Measurements from ENCODE around the gene EHD1.

EHD1 gene

DNA sequence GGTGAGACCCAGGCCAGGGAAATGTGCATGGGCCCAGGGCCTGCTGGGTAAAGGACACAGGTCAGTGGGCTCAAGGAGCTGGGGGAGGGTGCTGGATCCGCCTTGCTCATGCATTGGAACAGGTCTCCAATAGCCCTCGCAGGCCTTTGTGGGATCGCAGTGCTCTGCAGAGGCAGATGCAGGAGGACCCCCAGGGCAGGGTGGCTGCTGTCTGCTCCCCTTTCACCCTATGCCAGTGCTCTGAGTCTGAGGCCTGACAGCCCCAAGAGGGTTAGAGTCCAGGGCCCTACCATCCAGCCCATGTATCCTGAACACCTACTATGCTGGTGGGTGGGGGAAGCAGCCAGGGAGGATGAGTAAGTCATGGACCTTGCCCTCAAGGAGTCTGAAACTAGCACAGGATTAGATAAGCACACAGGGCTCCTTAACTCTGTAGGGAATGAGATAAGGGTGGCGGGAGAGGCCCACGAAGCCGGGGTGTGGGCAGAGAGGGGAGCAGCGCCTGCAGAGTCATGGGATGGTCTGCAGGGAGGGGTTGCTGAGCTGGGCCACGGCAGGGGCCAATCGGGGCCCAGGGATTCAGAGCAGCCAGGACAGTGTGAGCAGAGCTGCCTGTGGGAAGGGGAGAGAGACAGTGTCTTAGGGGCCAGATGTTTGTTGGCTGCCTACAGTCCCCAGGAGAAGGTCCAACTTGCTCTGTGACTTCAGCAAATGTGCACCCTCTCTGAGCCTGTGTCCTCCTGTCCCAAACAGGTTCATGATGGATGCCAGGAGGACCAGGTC lies 10.5 kb upstream of the EHD1 start:
- no peak for DNase-seq

DNA sequence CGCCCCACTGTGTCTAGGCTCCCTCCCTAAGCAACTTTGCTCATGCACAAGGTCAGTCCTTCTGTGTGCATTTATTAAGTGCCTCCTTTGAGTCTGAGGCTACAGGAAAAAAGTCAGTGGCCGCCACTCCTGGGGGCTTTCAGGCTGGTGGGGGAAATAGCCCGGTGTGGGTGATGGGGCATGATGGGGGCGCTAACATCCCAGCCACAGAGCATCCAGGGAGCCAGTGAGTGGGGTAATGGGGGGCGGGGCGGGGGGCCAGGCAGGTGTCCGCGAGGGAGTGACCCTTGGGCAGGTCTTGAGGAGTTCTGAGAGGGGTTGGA lies 9.9 kb upstream of the EHD1 start:
- no peak for DNase-seq

DNA sequence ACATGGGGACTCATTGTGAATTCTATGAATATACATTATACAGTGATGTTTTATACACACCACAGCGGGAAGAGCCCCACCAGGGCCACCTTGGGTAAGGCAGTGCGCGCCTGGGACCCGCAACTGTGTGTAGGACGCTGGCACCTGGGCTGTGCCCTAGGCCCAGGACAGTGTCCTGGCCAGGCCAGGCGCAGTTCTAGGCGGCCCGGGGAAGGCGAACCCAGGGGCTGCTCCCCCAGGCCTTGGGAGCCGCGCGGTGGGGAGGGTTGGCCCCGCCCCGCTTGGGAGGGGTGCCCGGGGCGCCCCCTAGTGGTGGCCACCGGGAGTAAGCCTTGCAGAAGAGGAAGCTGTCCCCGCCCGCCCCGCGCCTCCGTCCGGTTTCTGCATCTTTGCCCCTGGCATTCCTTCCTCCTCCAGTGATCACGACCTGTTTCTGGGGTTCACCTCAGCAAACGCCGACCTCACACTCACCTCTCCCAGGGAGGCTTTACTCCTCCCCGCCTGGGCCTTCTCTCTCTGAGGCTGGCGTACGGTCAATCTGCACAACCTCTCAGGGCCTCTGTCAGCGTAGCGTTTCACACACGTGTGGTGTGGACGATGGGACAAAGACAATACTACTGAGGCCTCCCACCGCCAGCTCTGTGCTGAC lies 9.5 kb upstream of the EHD1 start:
- peak; percentile 75 for DNase-seq

DNA sequence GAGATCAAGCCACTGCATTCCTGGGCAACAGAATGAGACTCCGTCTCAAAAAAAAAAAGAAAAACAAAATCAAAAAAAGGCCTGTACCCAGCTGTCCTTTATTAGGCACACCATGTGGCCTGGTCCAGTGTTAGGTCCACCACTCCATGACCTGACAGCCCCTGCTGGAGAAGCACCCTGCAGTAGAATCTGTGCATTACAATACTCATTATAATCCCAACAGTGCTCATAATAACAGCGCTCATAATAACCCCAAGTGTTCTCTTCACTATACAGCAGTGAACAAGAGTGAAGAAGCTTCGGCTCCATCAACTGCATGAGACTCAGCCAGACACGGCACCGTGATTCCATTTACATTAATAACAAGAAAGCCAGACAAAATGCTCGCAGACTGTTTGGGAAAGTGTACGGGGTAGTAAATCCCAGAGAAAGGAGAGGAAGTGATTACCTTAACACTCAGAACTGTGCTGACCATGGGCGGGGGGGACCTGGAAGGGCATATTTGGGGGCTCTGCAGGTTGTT lies 8.9 kb upstream of the EHD1 start:
- no peak for DNase-seq

DNA sequence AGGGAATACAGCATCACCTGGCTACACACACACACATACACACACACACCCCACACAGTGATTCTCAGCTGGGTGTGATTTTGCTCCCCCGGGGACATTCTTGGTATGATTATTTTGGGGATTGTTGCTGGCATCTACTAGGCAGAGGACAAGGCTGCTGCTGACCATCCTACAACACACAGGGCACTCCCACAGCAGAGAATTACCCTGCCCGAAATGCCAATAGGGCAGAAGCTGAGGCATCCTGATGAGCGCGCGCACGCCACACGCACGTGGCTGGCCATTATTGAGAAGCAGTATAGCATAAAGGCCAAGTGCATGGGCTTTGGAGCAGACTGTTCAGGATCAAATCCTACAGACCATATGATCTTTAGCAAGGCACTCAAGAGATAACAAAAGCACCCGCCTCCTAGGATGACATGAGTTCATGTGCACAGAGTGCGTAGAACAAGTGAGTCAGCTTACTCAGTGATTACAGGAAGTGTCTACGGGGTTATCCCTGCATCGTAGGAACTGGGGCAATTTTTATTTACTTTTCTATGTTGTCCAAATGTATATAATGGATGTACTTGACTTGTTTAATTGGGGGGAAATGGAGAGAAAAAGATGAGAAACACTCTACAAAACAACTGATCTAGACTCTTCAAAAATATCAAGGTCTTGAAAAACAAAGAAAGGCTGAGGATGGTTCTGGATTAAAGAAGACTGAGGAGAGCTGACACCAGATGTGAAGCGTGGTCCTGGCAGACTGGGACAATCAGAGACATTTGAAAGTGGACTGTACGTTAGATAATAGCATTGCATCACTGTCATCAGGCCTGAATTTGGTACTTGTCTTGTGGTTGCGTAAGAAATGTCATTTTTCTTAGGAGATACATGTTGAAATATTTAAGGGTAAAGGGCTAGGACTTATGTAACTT lies 7.2 kb upstream of the EHD1 start:
- peak; percentile 97 for DNase-seq

DNA sequence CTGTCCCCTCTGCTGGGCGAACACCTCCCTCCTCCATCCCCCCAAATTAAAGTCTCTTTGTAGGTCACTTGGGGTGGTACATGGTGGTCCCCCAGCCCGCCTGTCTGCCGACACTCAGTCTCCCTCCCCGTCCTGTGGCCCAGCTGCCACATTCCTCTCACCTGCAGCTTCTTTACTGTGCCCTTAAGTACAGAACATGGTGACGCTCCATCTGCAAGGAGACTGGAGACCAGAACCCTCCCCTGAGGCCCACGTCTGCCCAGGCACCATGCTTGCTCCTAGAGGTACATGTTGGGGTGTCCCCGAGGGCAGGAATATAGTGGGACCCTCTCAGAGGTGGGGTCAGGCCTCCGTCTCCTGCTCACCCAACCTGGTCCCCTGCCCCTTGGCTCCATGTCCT lies 5.6 kb upstream of the EHD1 start:
- DNase-seq, result no peak

DNA sequence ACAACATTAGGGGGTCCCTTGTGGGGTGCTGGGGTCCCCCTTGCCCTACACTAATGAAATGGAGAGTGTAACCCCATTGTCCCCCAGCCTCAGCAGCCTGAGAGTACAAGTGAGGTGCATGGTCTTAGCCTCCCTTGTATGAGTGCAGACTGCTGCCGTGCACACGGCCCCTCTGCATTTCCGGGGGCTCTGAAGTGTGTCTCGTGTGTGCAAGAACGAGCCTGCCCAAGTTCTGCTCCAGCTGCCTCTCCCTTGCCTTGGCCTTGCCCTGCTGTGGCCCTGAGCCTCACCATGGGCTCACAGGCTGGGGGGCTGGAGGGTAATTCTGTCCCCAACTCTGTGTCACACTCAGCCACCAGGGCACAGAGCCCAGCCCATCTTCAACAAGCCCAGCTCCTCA lies 5.2 kb upstream of the EHD1 start:
- DNase-seq, result no peak

DNA sequence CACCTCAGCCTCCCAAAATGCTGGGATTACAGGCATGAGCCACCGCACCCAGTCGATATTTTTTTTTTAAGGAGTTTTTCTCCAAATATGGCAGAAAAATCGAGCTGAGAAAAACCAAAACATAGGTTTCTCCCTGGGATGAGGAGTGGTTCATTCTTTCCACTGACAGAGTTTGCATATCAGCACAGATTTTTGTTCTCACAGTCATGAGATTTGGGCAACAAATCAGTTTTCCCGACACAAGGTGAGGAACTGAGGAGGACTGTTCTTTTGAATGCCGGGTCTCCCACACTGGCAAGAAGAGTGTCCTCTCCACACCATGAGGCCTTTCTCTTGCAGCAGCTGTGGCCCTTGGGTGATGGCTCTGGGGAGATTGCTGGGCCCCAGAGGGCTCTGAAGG lies 3.8 kb upstream of the EHD1 start:
- no peak for DNase-seq

DNA sequence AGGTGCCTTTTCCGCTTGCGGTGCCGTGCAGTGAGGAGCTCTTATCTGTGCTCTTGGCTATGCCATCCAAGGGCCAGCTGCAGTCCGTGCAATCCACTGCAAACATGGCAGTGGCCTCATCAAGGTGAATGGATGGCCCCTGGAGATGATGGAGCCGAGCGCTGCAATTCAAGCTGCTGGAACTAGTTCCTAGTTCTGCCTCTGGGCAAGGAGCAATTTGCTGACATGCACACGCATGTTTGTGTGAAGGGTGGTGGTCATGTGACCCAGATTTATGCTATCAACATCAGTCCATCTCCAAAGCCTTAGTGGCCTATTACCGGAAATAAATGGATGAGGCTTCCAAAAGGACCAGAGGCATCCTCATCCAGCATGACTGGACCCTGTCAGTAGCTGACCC lies 3.1 kb upstream of the EHD1 start:
- DNase-seq, result no peak

DNA sequence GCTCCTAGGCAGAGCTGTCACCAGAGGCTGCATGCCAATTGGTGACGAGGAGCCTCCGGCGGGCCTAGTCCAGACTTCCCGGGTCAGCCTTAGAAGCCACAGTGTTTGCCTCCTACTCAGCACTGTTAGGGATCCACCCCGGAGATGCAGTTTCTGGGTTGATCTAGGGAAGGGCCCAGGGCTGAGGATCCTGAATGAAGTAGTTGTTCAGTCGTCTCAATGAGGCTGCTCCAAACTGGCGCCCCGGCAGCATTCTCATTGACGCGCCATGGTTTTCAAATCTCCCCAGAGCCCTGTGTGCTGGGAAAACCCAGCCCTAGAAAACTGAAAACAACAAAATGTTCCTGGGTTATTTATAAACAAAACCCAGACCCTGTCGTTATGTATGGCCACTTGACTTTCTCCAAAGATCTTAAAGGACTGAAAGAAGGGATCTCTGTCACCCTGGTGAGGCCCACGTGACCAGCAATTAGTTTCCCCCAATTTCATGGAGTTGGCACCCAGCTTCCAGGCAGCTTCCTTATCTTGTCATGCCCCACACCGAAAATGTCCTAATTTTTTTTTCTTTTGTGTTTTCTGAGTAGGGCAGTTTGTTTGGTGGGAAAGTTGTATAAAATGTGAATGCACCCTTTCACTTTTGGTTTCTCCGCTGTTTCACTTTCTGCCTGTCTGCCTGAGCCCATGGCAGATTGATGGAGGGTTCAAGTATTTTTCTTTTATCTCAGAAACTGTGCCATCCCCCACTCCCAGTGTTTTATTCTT lies 2.0 kb upstream of the EHD1 start:
- peak; percentile 88 for DNase-seq

DNA sequence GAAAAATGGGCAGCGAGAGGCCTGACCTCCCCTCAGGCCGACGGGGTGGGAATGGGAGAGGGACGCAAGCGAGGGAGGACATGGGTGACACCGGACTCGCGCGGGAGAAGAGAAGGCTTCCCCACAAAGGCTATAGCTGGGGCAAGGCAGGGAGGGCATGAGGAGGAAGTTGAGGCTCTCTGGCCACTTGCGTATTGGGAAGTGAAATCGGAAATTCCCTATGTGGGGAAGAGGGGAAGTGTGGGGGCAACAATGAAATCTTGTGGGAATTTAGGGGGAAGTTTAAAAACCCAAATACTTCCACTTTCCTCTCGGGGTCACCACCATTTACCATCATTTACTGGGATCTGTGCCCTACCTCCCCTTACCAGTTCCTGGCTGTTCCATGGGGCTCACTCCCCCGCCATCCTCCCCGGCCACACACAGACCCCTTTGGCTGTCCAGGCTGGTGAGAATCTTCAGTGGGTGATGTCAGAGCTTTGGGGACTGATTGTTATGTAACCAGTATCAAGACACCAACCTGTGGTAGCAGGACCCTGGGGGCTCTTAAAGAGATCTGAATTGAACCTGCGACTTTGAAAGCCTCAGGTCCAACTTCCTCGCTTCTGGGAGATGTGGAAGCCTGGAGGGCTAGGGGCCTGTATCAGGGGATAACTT lies 951 bp upstream of the EHD1 start:
- peak; percentile 98 for DNase-seq

DNA sequence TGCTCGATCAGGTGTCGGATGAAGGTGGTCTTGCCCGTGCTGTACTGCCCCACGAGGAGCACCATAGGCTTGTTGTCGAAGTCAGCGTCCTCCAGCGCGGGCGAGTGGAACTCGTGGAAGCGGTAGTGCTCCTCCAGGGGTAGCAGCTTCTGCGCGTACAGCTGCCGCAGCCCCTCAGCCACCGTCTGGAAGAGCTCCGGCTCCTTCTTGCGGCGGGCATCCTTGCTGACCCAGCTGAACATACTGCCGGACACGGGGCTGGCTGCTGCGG lies 263 bp downstream of the EHD1 start:
- no peak for DNase-seq

DNA sequence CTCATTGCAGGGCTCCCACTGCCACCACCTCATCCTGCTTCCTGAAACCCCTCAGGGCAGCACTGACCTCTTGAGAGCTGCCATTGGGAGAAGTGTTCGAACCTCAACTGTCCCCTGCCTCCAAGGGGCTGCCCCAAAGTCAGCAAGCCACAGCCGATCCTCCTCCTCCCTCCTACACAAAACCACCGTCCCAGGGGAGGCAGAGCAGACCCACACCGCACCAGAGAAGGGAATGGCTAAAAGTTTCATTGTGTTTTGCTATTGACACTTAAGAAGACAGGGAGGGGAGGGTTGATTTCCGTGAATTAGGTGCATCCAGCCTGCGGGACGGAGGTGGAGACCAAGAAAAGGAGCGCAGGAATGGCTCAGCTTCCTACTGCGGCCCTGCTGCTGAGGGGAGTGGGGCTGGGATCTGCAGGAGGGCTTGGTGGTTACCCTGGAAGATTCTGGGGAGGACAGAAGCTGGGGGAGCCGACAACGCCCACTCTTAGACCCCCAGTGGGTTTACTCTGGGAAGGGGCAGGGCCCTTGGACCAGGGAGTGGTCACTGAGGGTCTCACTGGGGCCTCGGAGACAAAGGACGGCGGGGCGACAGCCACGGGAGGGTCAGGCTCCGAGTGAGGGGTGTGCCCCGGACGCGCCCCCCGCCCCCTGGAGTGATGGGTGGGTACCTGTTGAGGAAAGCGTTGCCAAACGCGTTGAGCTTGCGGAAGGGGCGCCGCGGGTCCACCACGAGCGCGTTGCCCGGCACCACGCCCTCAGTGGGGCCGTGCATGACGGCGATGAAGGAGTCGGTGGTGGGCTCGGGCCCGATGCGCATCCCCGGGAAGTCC lies 815 bp downstream of the EHD1 start:
- peak; percentile 57 for DNase-seq

DNA sequence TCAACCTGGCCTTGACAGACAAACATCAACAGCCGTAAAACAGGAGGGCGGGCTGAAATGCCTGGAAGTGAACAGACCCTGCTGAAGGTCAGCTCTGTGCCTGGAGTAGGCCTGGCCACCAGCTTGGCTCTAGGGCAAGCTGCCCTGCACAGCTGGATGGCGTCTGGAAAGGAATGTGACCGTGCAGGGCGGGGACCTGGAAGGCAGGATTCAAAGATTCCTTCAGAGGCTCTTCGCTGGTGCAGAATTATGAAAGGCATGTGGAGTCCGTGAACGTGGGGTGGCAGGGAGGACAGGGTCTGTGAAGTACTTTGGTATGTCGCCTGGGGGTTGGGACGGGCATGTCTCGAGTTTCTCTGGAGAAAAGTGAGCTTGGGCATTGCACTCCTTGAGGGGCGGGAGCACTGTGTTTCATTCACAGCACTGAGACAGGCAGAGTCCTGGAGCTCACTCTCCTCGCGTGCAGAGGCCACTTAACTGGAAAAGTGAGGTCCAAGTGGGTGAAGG lies 1.5 kb downstream of the EHD1 start:
- no peak for DNase-seq

DNA sequence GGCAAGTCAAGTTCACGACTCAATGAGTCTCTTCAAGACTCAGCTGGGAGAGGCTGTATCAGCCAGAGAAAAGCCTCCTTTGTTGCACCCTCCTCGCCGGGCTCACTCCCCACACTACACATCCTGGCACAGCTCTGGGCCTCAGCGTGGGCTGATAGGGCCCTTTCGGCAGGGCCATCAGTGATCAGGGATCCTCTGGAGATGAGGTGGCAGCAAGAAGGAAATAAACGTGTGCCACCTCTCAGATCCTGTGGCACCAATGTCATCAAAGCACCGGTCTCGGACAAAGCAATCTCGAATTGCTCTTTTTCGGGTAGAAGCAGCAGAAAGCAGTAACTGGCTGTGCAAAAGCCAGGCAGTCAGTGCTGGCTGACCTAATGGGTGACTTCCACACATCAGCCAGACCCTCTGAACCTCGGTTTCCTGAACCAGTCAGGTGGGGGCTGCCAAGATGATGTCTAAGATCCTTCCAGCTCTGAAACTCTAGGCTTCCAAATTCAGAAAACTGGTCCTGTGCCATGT lies 2.1 kb downstream of the EHD1 start:
- DNase-seq, result no peak

DNA sequence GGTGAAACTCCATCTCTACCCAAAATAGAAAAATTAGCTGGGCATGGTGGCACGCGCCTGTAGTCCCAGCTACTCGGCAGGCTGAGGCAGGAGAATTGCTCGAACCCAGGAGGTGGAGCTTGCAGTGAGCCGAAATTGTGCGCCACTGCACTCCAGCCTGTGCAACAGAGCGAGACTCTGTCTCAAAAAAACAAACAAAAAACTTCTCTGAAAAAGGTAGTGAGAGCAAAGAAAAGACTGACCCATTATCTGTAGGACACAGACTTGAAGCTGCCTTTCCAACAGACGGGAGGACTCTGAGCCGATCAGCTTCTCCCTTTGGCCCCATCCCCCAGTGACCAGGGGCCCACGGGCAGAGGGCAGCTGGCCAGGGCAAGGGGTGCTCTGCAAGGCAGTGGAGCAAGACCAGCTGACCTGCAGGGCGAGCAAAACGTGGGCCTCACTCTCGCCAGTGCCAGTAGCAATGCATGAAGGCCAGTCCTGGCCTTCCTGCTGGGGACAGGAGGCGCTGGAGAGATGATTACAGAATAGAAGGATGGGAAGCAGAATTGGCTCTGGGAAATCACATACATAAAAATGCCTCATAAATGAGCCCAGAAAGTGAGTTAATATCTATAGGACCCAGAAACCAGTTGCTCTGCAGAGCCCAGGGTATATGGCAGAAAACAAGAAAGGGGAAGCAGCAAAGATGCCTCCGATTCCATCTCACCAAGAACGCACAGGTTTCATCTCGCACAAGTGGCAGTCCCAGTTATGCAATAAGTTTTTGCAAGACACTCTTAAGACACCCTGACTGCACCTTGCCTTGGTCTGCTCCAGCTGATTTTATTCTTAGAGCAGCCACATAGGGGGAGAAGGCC lies 2.8 kb downstream of the EHD1 start:
- peak; percentile 46 for DNase-seq

DNA sequence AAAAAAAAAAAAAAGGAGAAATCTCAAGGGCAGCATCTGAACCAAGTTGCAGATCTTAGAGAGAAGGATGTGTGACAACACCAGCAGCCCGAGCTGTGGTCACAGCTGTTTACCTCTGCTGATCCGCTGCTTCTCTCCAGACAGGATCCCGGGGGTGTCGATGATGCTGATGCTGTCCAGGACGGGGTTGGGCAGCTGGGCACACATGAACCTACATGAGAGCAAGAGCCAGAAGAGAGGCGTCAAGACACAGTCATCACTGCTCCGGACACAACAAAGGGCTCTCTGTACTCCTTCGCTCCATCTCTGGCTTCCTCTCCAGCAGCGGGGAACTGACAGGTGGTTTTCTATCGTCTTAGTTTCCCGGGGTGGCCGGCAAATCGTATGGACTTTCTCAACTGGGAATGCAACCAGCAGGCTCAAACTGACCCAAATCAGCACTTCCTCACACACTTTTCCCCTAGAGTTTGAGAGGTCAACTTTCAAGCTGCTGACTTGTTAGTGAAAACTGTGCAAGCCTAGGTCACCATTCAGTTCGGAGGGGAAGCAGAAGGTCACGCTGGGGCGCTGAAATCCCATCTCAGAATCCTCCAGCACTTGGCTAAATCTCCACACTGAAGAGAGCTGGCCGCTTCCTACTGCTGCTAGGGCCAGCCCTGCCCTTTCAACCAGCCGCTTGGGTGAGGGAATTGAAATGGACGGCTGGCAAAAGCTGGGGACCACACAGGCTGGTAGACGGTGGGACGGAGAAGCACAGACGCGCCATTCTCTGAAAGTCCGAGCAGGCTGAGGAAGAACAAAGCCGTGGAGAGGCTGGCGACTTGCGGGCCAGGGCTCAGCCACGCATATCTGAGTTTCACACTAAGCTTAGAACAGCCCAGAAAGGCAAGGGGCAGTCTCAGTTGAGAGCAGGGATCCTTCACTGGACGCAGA lies 3.8 kb downstream of the EHD1 start:
- peak; percentile 44 for DNase-seq

DNA sequence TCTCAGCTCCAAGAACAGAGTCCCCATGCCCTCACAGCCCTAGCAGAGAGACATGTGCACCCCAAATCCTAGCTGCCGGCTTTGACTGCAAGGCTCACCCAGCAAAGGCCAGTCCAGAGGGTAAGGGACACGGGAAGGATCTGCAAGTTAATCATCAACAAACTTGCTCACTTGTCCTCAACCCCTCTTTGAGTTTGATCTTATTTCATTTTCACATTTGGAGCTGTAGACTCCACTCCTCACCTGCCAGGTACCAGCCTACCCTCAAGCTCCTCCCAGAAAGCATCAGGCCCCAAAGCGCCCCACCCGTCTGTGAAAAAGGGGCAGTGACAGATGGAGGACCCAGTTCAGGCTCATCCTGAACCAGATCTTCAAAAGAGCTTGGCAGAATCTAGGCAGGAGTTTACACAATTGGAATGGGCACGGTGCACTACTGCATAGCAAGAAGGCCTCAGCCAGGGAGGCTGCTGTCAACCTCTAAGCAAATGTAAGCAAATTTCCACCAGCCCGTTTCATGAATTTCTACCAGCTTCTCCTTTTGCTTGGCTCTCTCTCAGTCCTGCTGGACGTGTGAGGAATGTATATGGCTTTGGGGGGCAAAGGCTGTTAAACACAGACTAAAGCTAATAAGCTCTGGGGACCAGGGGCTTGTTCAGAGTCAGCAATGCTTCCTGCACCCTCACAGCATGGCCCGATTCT lies 5.5 kb downstream of the EHD1 start:
- no peak for DNase-seq

Measured in inflammatory macrophage treated with lipopolysaccharide for 4 hours (primary cell).